Activated naive CD8-positive, alpha-beta T cell treated with anti-CD3 and anti-CD28 coated beads, Interleukin-2, amount 10 ng/mL, durations not matched to agents 7 days and 5 days (primary cell): ENCODE results near the gene OPN4. TPM values are rescaled to one million over a fixed set of nuclear protein-coding genes. Genes with fewer than 3 reads are reported as not detected.
"Not testable (repeated sequence)": the region's sequence is repeated elsewhere in the genome, so short reads cannot be mapped to it uniquely, and the experiment has no call there.

Experiments
- ATAC-seq: fragments of 150-1000 bp; cut with Tn5 transposase; one replicate; pipeline ENCODE4 v1.10.0; 2021; ENCODE audit warnings: low read depth, moderate library complexity
- POLR2A ChIA-PET: fragments of 350-600 bp; sonication (Branson Sonifier 250); formaldehyde crosslinking; loops from one replicate; lab custom pipeline; 2021; ENCODE audit warnings: antibody characterized with exemption; lab: Charles Lee
- DNase-seq: peaks from one replicate; pipeline ENCODE4 v3.0.0; 2021
- H3K27ac Mint-ChIP-seq: one replicate; pipeline ENCODE4 v1.8.0; 2022; ENCODE audit warnings: mild to moderate bottlenecking, mixed read lengths
- H3K27me3 Mint-ChIP-seq: one replicate; pipeline ENCODE4 v1.8.0; 2022; ENCODE audit warnings: mild to moderate bottlenecking, moderate library complexity, mixed read lengths
- H3K36me3 Mint-ChIP-seq: one replicate; pipeline ENCODE4 v1.8.0; 2021; ENCODE audit warnings: mild to moderate bottlenecking, mixed read lengths
- H3K4me1 Mint-ChIP-seq: one replicate; pipeline ENCODE4 v1.8.0; 2021; ENCODE audit warnings: mixed read lengths
- H3K4me3 Mint-ChIP-seq: one replicate; pipeline ENCODE4 v1.8.0; 2022; ENCODE audit warnings: mild to moderate bottlenecking, moderate library complexity, mixed read lengths
- H3K9me3 Mint-ChIP-seq: one replicate; pipeline ENCODE4 v1.8.0; 2021; ENCODE audit warnings: mixed read lengths
- total RNA-seq, 2 experiments: library from RNA; stranded (reverse); gene quantifications; one replicate each; pipeline ENCODE4 v1.2.3, GENCODE V29; 2021

The OPN4 gene
- total RNA-seq, 2 experiments from 2014 or later, result not detected

DNA sequence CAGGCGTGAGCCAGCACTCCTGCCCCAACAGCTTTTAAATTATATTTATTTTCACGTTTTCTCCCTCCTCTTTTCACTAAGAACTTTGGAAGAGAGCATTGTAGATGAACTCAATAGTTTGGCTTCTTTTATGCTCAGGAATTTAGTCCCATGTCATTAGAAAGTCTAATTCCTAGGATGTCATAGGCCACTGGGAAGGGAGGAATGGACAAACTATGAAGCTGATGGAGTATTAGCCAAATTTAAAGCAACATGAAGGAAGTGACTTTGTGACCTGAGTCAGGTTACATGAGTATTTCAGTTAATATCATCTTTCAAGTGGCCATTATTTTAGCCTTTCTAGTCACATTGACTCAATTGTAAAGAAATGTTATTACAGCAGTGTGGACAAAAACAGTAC is 18.0 kb upstream of the OPN4 start:
- Mint-ChIP-seq H3K4me1 (peaks cover 2% of the 10 kb centered on the region), H3K36me3 (no peaks in the 10 kb centered on the region), H3K27me3 (peaks cover 55% of the 10 kb centered on the region), H3K4me3 (no peak overlapping the region), H3K27ac (no peak overlapping the region), H3K9me3 (peaks cover 1% of the 10 kb centered on the region)
- DNase-seq (no peak), ATAC-seq (no peak)
- POLR2A ChIA-PET, result no interaction called here

DNA sequence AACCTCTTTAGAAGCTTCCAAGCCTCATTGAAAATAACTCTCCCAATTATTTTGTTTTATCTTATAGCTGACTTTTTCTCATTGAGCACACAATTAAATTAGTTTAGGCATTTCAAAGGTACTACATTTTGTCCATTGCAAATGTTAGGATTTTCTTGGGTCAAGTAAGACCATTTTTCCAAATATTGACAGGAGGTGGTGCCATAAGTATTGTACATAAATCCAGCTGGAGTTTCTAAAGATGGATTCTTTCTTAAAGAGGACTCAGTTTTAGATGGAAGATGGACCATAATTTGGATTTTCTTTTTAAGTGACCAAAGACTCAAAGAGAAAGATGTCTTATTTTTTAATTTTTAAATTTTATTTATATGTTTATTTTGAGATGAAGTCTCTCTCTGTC is 12.3 kb upstream of the OPN4 start:
- Mint-ChIP-seq H3K9me3 (peaks cover 3% of the 10 kb centered on the region), H3K36me3 (no peaks in the 10 kb centered on the region), H3K4me3 (no peak overlapping the region), H3K4me1 (peaks cover 8% of the 10 kb centered on the region), H3K27me3 (peaks cover 25% of the 10 kb centered on the region), H3K27ac (no peak overlapping the region)
- POLR2A ChIA-PET, result no interaction called here
- no peak for DNase-seq
- no peak for ATAC-seq

DNA sequence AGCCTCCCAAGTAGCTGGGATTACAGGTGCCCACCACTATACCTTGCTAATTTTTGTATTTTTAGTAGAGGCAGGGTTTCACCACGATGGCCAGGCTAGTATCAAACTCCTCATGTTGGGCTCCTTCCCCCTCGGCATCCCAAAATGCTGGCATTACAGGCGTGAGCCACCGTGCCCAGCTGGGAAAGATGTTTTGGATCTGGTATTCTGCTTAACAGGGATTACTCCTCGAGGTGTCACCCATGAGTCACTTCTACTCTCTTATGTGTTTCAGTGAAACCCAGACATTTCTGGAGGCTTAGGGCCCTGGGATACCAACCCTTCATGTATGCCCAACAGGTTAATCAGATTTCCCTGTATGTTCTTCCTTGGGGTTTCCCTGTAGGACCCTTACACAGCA is 11.8 kb upstream of the OPN4 start:
- DNase-seq (no peak), ATAC-seq (no peak)
- Mint-ChIP-seq H3K4me3 (no peak overlapping the region), H3K9me3 (peaks cover 3% of the 10 kb centered on the region), H3K27ac (no peak overlapping the region), H3K4me1 (peaks cover 8% of the 10 kb centered on the region), H3K36me3 (no peaks in the 10 kb centered on the region), H3K27me3 (peaks cover 20% of the 10 kb centered on the region)
- POLR2A ChIA-PET, result no interaction called here

DNA sequence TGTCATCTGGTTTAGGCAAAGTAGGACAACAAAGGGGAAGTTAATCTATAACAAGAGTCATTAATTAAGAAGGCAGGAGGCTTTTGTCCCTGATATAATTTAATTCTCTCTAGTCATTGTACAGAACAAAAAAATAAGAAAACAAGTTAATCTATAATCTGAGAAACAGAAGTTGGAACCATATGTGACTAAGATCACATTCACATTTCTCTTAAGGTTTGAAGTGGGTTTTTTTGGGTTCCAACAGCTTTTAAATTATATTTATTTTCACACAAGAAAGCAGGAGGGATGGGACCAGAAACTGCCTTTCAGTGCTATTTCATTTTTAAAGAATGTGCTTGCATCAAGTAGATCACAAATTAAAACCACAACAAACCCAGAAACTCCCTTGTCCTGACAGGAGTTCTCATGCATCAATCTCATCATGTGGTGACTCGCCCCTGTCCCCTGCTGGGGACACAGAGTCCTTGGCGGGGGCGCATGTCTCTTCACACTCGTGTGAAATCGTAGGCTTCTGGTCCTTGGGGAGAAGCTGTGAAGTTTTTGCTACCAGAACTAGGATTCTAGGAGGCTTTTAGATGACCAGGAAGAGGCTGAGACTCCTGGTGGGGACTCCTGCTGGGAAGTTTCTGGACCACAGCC is 10.1 kb upstream of the OPN4 start:
- Mint-ChIP-seq H3K36me3 (no peaks in the 10 kb centered on the region), H3K9me3 (peaks cover 3% of the 10 kb centered on the region), H3K4me3 (no peak overlapping the region), H3K4me1 (peaks cover 8% of the 10 kb centered on the region), H3K27ac (no peak overlapping the region), H3K27me3 (peaks cover 24% of the 10 kb centered on the region)
- POLR2A ChIA-PET, result interaction anchor here (0.6 kb wide), 1 partner anchor 154 kb away, joined by 4 read pairs; no protein-coding TSS in a partner anchor
- no peak for ATAC-seq
- no peak for DNase-seq

DNA sequence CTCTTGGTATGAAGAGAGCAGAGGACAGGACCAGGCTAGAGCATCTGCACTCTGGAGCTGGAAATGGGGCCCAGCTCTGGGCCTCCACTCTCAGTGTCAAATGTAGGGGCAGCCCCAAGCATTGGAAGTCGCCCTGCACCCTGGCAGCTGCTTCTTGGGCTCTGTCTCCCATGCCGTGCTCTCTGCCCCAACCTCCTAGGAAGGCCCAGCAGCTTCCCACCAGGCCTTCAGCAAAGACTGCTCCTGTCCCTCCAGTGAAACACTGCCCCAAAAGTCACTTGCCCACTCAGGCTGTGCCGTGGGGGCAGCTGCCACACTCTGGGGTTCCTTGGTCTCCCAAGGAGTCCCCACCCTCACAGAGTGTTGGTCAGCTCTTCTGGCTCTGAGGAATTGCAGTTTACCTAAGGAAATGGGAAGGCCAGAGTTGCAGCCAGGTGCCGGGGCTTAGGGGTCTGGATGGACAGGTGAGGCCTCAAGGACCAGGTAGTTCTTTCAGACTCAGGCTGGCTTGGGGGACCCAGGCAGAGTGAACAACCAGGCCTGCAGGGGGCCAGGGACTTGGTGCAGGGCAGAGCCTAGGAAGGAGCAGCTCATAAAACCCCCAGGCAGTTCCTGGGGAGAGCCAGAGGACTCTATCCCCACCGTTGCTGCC is 9.4 kb upstream of the OPN4 start:
- DNase-seq (no peak), ATAC-seq (no peak)
- H3K9me3 Mint-ChIP-seq, result peaks cover 3% of the 10 kb centered on the region
- POLR2A ChIA-PET, result no interaction called here
- peaks cover 18% of the 10 kb centered on the region for H3K27me3 Mint-ChIP-seq
- H3K4me1 Mint-ChIP-seq, result peaks cover 8% of the 10 kb centered on the region
- H3K27ac Mint-ChIP-seq, result no peak overlapping the region
- no peak overlapping the region for H3K4me3 Mint-ChIP-seq
- H3K36me3 Mint-ChIP-seq, result no peaks in the 10 kb centered on the region

- ATAC-seq, POLR2A ChIA-PET, H3K27ac Mint-ChIP-seq: not testable (repeated sequence)
Measured at GRCh38 chr10:86645621-86646165, 8.7 kb upstream of the OPN4 start.

DNA sequence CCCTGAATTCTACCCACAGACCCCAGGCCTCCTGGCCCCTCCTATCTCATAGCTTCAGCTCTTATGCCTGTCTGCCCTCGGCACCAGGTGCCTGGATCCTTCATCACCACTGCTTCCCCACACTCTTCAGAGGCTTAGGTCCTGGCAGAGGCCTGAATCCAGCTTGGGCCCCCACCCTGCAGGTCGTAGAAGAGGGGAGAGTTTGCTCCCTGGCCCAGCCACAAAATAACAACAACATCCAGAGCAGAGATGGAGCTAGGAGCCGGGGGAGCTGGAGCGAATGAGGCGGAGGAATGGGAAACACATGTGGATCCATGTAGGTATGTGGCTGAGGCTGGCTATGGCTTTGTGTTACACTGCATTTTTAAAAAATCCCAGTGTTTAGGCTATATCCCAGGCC is 7.8 kb upstream of the OPN4 start:
- no peak overlapping the region for H3K4me3 Mint-ChIP-seq
- H3K36me3 Mint-ChIP-seq, result no peaks in the 10 kb centered on the region
- no peak for DNase-seq
- peaks cover 2% of the 10 kb centered on the region for H3K9me3 Mint-ChIP-seq
- ATAC-seq, result no peak
- peaks cover 11% of the 10 kb centered on the region for H3K27me3 Mint-ChIP-seq
- POLR2A ChIA-PET, result no interaction called here
- H3K4me1 Mint-ChIP-seq, result peaks cover 8% of the 10 kb centered on the region
- no peak overlapping the region for H3K27ac Mint-ChIP-seq

More at GRCh38 chr10:86645621-86646165, 8.7 kb upstream of the OPN4 start:
- DNase-seq, H3K4me3 Mint-ChIP-seq, H3K4me1 Mint-ChIP-seq, H3K9me3 Mint-ChIP-seq, H3K36me3 Mint-ChIP-seq: not testable (repeated sequence)
- peaks cover 13% of the 10 kb centered on the region for H3K27me3 Mint-ChIP-seq

DNA sequence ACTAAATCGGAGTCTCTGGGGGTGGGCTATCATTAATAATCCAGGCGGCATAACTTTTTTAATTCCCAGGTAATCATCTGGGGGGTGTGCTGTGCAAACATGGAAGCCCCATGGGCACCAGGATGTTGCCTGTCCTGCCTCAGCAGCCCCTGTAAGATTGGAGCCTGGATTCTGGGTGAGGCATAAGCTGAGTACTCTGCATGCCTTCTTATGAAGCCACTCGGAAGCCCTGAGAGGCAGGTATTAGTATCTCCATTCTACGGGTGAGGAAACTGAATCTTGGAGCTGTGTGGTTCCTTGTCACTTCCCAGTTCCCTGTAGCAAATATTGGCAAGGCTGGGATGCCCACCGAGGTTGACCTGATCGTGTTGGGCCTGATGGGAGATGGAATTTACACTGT is 7.4 kb upstream of the OPN4 start:
- no peaks in the 10 kb centered on the region for H3K9me3 Mint-ChIP-seq
- DNase-seq (no peak), ATAC-seq (no peak)
- H3K4me1 Mint-ChIP-seq, result peaks cover 8% of the 10 kb centered on the region
- H3K4me3 Mint-ChIP-seq, result no peak overlapping the region
- POLR2A ChIA-PET, result no interaction called here
- H3K27me3 Mint-ChIP-seq, result peaks cover 9% of the 10 kb centered on the region
- H3K36me3 Mint-ChIP-seq, result no peaks in the 10 kb centered on the region
- no peak overlapping the region for H3K27ac Mint-ChIP-seq

GRCh38 chr10:86647773-86648703 is 6.3 kb upstream of the OPN4 start:
- peaks cover 6% of the 10 kb centered on the region for H3K27me3 Mint-ChIP-seq
- H3K9me3 Mint-ChIP-seq, result no peaks in the 10 kb centered on the region
- POLR2A ChIA-PET, result no interaction called here
- H3K4me1 Mint-ChIP-seq, result peaks cover 8% of the 10 kb centered on the region
- ATAC-seq (no peak), DNase-seq (no peak)
- no peak overlapping the region for H3K4me3 Mint-ChIP-seq
- H3K27ac Mint-ChIP-seq, result no peak overlapping the region
- no peaks in the 10 kb centered on the region for H3K36me3 Mint-ChIP-seq

GRCh38 chr10:86648704-86649427 is 5.5 kb upstream of the OPN4 start:
- peaks cover 1% of the 10 kb centered on the region for H3K4me1 Mint-ChIP-seq
- no peak overlapping the region for H3K4me3 Mint-ChIP-seq
- H3K9me3 Mint-ChIP-seq, result no peaks in the 10 kb centered on the region
- POLR2A ChIA-PET, result no interaction called here
- H3K27ac Mint-ChIP-seq, result no peak overlapping the region
- H3K36me3 Mint-ChIP-seq, result no peaks in the 10 kb centered on the region
- DNase-seq, result no peak
- no peak for ATAC-seq
- H3K27me3 Mint-ChIP-seq, result peaks cover 6% of the 10 kb centered on the region

GRCh38 chr10:86649471-86650150 is 4.7 kb upstream of the OPN4 start:
- POLR2A ChIA-PET, result no interaction called here
- Mint-ChIP-seq H3K9me3 (no peaks in the 10 kb centered on the region), H3K27me3 (peaks cover 6% of the 10 kb centered on the region), H3K4me1 (no peaks in the 10 kb centered on the region), H3K36me3 (no peaks in the 10 kb centered on the region), H3K4me3 (no peak overlapping the region), H3K27ac (no peak overlapping the region)
- ATAC-seq, result no peak
- no peak for DNase-seq

DNA sequence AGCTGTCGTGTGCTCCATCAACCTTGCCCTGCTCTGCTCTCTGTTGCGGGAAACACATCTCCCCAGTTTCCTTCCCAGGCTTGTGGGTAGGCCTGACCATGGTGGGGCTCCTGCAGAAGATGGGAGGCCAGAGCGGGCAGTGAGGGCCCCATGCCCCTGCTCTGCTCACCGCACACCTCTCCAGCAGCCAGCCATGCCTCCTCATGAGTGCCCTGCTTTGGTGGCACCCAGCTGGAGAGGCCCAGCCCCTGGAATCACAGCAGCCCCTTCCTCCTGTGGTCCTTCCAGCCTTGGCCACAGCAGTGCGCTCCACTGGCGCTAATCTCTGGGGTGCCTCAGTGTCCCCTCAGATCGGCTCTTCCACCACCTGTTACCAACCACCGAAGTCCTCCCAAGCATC is 4.2 kb upstream of the OPN4 start:
- POLR2A ChIA-PET, result no interaction called here
- no peak overlapping the region for H3K27ac Mint-ChIP-seq
- DNase-seq (no peak), ATAC-seq (no peak)
- no peaks in the 10 kb centered on the region for H3K36me3 Mint-ChIP-seq
- no peaks in the 10 kb centered on the region for H3K9me3 Mint-ChIP-seq
- H3K27me3 Mint-ChIP-seq, result peaks cover 6% of the 10 kb centered on the region
- H3K4me3 Mint-ChIP-seq, result no peak overlapping the region
- no peaks in the 10 kb centered on the region for H3K4me1 Mint-ChIP-seq
